ENCODE results near the gene LPAR3.

DNA sequence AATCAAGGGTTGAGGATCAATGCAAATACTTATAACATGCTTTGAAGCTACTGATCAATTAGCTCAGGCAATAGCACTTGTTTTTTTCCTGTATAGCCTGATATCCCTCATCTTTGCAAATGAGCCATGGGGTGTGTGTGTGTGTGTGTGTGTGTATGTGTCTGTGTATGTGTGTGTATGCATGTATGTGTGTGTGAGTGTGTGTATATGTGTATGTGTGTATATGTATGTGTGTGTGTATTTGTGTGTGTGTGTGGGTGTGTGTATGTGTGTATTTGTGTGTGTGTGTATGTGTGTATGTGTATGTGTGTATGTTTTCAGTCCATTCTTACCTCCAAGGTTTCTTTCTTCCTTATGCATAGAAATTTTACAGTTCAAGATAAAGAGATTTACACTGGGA lies 124.4 kb downstream of the LPAR3 start:
- TF ChIP-seq, protein P1, sequence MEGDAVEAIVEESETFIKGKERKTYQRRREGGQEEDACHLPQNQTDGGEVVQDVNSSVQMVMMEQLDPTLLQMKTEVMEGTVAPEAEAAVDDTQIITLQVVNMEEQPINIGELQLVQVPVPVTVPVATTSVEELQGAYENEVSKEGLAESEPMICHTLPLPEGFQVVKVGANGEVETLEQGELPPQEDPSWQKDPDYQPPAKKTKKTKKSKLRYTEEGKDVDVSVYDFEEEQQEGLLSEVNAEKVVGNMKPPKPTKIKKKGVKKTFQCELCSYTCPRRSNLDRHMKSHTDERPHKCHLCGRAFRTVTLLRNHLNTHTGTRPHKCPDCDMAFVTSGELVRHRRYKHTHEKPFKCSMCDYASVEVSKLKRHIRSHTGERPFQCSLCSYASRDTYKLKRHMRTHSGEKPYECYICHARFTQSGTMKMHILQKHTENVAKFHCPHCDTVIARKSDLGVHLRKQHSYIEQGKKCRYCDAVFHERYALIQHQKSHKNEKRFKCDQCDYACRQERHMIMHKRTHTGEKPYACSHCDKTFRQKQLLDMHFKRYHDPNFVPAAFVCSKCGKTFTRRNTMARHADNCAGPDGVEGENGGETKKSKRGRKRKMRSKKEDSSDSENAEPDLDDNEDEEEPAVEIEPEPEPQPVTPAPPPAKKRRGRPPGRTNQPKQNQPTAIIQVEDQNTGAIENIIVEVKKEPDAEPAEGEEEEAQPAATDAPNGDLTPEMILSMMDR (conservative IDR thresholded peaks at IDR 0.05; ENCODE audit: low read depth, low read length): no peak
- TF ChIP-seq EZH2 (IDR thresholded peaks at IDR 0.05; ENCODE audit: borderline replicate concordance, low read depth, low read length, poor library complexity, severe bottlenecking): no peak

Data from A673 (cell line).